Stimulated activated CD4-positive, alpha-beta T cell treated with anti-CD3 and anti-CD28 coated beads, Interleukin-4, amount 100 ng/mL, for 24 hours (primary cell): Measurements from ENCODE around the gene TMEM132D.

Source experiments
- DNase-seq: peaks from one replicate; pipeline ENCODE4 v3.0.0-alpha.2; 2020

TMEM132D gene

GRCh38 chr12:129651951-129652350, 251.9 kb downstream of the TMEM132D start:
- no peak for DNase-seq

- no peak for DNase-seq
Observed at GRCh38 chr12:129641926-129642325, 261.9 kb downstream of the TMEM132D start.

- no peak for DNase-seq
Observed at GRCh38 chr12:129635021-129635685, 268.7 kb downstream of the TMEM132D start.

DNA sequence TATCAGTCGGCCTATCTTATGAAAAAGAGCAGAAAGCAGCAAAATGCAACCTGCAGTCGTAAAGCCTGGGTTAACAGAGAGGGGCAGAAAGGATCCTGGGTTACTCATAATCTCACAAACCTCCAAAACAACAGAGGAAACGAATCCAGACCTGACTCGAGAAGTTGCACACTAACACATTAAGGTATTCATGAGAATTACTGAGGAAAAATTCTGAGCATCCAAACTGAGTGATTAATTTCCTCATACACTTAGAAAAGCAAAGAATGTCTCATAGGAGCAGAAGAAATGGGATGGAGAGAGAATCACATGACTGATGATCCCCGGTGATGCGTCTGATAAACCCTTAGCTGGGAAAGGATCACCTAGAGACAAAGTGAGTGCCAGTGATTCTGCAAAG, 272.5 kb downstream of the TMEM132D start:
- DNase-seq = no peak

DNA sequence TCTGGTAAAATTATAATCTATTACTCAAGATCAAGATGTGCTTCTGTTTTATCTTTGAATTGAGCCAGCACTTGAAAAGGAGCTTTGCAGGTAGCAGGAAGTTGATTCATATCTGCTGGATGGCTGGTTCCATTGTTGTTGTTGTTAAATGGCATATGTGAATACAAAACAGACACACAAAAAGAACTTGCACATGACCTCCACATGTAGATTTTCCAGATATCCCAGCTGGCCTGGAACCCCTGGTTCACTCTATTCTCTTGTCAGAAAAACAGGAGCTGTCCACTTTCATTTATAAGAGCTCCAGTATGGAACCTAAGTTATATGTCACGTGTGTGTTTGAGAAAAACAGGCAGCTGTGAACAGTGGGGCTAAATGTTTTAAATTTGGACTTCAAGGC, 273.9 kb downstream of the TMEM132D start:
- DNase-seq = no peak

DNA sequence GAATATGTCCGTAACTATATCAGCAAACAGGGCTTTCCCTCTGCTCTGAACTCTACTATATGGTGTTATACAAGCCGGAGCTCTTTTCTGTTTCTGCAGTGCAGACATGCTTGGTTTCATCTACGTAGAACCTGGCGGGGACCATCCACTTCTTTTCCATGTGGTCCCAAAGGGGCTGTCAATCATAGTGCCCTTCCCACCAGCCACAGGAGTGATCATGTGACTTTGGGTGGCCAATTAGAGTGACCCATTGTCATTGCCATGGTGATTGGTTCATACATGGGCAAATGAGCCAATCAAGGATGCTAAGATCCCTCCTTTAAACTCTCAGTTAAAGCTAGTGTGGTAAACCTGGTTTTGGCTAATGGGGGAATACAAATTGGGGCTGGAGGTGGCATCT, 281.3 kb downstream of the TMEM132D start:
- no peak for DNase-seq

DNA sequence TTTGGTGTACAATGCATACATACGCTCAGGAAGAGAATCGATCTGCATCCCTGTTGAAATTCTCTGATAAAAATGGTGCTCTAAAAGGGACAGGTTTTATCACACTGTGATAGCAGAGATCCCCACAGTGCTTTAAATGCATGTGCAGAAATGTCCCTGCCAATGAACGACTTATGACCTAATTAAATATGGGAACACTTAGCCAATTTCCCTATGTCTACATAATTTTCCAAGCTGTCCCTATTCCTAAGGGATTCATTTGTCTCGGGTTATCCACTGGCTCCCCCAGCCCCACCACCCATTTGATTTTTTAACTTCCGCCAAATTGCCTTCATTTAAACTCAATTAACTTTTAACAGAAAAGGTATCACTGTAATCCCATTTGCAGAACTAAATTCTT, 284.6 kb downstream of the TMEM132D start:
- no peak for DNase-seq

DNA sequence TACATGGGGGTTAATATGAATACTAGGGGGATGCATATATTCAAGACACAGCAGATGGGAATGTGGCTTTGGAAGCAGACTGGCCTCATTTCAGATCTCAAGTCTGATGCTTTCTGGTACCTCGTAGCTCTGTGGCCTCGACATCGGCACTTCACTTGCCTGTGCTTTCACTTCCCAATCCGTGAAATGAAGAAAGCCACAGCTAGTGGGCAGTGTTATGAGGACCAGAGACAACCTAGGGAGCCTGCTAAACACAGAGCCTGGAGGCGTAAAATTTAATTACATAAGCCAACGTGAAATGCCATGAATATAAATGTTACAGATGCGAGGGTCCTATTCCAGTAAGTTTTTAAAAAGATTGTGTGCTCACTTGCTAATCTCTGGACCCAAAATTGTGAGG, 286.0 kb downstream of the TMEM132D start:
- no peak for DNase-seq

DNA sequence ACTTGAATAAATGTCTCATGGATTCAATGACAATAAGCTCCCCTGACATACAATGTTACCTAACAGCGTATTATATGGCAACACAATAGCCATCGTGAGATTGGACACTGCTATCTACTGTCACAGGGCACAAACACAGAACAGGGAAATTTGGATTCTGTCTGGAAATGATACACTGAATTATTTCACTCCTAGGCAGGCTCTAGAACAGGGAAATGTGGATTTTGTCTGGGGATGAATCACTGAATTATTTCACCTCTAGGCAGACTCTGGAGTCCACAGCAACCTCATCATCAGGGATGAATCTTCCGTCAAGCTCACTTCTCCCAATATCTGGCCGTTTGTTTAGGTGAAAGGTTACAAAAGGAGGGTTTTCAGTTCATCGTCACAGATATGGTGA, 288.8 kb downstream of the TMEM132D start:
- no peak for DNase-seq

DNA sequence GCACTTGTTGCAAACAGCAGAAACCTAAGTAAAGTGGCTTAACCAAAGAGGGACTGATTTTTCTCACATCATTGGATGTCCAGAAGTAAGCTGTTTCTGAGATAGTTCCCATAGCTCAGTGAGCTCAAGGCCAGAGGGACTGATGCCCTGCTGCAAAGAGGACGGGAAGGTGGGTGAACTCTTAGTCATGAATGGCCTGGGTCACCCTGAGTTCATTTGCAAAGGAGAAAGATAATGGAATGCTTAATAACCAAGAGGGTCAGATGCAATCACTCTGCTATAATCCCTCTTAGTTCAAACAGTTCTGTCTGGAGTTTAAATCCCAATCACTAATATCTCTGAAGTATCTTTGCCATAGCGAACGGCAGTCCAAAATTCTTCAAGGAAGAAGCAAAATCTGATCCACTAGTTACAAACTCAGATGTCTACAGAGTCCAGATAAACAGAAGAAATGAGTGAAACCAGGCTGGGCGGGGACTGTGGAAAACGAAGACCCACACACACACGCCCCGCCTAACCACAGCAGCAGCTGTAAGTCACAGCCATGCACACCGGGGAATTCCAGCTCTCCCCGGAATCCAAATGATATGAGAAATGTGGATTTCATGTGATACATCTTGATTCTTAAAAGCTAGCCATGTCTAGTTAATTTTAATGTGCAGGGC, 289.5 kb downstream of the TMEM132D start:
- DNase-seq = no peak

DNA sequence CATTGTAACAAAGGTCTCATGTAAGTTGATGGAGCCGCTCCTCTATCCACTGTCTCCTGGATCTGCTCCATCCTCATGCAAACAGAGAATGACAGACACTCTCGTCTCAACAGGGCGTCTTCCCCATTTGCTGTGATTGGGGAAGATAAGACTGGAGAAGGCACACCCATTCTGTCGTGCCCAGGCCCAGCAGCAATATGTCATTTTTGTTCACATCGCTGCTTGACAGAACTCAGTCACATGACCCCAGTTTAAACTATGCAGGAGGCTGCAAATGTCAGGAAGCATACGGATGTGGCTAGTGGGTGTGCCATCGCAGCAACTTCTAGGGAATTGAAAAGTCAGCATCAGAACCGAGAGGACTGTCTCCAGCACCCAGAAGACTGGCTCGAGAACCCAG, 290.5 kb downstream of the TMEM132D start:
- DNase-seq = no peak

- no peak for DNase-seq
Observed at GRCh38 chr12:129610601-129611120, 293.2 kb downstream of the TMEM132D start.

DNA sequence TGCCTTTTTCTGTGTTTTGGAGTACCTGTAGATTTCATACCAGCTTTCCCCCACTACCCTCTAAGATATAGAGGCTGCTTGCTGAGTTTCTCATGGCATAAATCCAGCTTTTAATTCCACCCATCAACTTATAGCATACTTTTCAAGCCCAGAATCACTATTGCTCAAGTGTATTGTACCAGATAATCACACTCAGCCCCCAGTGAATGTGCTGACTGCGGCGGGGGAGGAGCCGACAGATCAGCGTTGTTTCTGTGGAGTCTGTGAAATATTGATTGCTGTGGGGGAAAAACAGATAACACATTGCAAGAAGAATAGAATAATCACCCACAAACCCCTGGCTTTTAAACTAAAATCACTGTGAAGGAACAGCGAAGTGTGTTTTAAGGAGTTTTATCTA, 296.1 kb downstream of the TMEM132D start:
- no peak for DNase-seq

- no peak for DNase-seq
Observed at GRCh38 chr12:129607301-129607700, 296.5 kb downstream of the TMEM132D start.

- DNase-seq = no peak
Observed at GRCh38 chr12:129606239-129606638, 297.6 kb downstream of the TMEM132D start.

DNA sequence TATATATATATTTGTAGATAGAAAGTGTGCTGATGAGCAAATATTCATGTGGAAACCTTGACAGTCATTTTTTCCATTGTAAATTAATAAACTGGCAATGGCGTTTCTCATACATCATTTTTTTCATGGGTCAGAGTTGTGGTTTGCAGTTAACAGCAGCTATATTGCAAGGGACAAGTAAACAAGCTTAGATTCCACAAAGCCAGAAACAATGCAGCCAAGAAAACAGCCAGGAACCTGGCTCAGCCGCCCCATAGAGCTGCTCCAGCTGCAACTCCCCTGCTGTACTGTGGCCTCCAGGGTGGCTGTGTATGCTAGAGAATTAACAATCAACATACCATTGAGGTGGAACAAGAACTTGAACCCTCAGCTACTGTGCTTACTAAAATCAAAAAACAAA, 298.2 kb downstream of the TMEM132D start:
- no peak for DNase-seq

DNA sequence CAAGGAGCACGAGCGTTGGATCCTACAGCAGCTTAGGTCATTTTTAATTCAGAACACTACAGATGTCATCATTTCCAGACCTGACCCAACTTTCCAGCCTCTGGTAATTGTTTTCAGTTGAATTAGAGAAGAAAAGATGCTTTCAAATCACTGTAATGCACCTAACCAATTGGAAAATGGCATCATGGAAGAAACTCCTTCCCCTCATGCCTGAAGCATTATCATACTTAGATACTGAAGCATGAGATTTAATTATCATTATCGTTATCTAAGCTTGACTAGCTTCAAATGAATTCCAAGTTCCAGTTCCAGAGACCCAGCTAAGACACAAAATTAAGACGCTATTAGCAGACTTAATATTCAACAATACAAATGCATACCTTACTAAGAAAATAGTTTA, 299.3 kb downstream of the TMEM132D start:
- no peak for DNase-seq

DNA sequence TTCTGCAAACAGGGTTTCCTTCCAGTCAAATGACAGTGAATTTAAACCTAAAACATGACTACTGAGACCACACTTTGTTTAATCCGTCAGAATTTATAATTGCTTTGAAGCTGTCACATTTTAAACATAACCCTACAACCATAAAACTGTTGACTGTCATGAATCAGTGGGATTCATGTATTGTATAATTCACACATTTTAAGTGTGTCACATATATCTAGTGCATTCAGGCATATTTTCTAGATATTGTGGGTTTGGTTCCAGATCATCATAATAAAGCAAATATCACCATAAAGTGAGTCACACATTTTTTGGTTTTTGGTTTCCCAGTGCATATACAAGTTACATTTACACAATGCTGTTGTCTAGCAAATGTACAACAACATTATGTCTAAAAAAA, 304.4 kb downstream of the TMEM132D start:
- no peak for DNase-seq

DNA sequence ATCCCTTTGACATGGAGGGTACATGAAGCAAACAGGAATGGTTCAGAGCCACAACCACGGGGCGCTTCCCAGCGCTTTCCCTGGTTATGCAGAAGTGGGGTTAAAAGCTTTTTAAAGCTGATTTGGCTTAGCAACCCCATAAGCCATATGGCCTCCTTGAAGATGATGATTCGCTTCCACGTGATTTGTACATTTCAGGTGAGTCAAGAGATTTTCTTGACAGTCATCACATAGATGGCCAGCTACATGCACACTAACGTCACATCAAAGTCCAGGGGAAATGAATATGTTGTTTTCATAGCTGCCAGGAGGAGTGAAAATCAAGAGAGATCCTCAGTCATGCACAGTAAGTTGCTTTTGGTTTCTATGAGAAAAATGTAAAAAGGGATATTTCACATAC, 309.7 kb downstream of the TMEM132D start:
- no peak for DNase-seq

DNA sequence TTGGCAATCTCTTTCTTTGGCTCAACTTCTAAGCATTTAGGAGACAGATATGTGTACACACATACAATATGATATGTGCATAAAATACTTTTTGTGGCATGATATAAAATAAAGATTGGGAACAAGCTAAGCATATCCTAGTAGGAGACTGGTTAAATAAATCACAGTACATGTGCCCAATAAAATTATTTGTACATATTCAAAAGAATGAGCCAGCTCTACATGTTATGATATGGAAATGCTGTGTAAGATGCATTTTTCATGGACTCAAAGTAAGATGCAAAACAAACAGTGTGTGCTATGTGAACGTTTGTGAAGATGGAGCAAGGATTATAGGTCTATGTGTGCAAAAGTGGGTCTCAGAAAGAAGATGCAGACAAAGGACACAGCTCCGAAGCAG, 311.4 kb downstream of the TMEM132D start:
- no peak for DNase-seq

DNA sequence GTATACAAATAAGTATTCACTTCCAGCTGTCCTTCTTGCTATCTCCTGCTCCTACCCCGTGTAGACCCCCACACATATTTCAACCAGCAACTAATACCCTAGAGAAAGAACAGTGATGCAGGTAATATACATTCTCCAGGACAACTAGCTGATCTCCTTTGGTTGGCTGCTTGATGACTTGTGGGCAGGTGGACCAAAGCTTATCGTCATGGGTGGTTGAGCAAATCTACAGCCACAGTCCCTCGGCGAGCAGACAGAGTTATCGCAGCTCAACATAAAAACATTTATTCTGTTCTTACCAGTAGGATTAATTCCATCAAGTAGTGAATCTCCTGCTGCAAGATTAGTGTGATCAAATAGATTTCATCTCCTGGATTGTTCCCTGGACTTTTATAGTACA, 314.3 kb downstream of the TMEM132D start:
- DNase-seq = no peak

DNA sequence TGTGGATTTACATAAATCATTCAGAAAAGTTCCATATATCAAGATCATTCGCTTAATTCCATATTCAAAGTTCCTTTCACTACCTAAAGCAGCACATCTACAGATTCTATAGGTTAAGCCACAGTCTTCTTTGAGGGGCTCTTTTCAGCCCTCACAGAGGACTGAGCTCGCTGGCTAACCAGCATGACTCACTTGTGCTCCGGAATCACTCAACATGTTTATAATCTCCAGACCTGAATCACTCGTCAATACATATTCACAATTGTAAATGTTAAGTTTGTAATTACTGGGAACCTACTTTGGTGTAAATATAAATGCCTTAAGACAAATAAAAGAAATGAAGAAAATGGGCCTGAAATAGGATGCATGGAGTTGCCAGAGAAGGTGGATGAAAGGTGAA, 315.7 kb downstream of the TMEM132D start:
- no peak for DNase-seq

DNA sequence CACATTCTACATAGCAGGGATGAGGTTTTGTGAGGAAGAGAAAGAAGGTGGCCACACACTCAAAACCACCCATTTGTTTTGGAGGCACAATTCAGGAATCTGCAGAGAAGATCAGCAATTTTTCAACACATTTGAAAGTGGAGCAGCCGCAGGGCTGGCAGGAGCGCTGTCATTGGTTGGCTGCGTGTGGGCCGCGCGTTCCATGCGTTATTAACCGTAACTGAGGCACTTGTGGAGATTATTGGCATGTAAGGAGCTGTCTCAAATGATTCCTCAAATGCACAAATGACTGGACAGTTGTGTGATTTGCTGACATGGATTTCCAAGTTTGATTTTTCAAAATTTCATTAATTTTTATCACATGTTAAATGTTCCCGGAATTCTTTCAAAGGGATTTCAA, 318.5 kb downstream of the TMEM132D start:
- DNase-seq = no peak

DNA sequence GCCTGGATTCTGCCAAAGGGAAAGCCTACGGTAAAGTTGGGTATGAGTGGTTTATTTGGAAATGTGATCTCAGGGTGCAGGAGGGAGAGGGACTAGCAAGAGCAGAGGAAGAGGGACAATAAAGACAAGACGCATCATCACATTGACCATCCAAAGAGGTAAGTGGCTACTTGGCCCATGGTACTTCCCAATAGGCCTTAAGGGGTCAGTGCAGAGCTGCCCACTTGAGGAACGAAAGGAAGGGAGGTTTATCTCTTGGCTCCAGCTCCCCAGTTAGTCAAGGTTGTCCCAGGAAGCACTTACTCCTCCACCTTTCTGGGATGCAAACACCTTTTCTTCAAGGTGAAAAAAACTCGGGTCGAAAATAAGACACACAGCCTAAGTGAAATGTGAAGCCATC, 323.9 kb downstream of the TMEM132D start:
- DNase-seq = no peak
